ENCODE results near the gene SOWAHA.

GRCh38 chr5:132812781-132813598 lies at the start of gene SOWAHA:
- no peak for TF ChIP-seq JUND (IDR thresholded peaks at IDR 0.05; ENCODE audit: low read depth, low read length)
- TF ChIP-seq REST (IDR thresholded peaks at IDR 0.05; ENCODE audit: low read depth, low read length), result no peak
- no peak for TF ChIP-seq CTCF (IDR thresholded peaks at IDR 0.05 in 2 of 3, conservative IDR thresholded peaks at IDR 0.05 in 1 of 3; ENCODE audit: control insufficient read depth in 2 of 3, extremely low read depth in 1 of 3, insufficient read depth in 1 of 3, low read depth in 3 of 3, low read length in 3 of 3)
- TF ChIP-seq CREB1 (IDR thresholded peaks at IDR 0.05; ENCODE audit: low read depth), result no peak
- TF ChIP-seq HDGF (IDR thresholded peaks at IDR 0.05), result no peak

Data from GM12878 (cell line).